Vein endothelial cell (primary cell): ENCODE data around the gene ZNF770. TPM values are rescaled to one million over a fixed set of nuclear protein-coding genes. Genes with fewer than 3 reads are reported as not detected.

ENCODE experiments used
- total RNA-seq: library from RNA; depleted of rRNA; stranded (reverse); fragments of >200 nt; gene quantifications from 2 replicates; pipeline ENCODE4 v1.2.3, GENCODE V29; 2012

The ZNF770 gene, protein sequence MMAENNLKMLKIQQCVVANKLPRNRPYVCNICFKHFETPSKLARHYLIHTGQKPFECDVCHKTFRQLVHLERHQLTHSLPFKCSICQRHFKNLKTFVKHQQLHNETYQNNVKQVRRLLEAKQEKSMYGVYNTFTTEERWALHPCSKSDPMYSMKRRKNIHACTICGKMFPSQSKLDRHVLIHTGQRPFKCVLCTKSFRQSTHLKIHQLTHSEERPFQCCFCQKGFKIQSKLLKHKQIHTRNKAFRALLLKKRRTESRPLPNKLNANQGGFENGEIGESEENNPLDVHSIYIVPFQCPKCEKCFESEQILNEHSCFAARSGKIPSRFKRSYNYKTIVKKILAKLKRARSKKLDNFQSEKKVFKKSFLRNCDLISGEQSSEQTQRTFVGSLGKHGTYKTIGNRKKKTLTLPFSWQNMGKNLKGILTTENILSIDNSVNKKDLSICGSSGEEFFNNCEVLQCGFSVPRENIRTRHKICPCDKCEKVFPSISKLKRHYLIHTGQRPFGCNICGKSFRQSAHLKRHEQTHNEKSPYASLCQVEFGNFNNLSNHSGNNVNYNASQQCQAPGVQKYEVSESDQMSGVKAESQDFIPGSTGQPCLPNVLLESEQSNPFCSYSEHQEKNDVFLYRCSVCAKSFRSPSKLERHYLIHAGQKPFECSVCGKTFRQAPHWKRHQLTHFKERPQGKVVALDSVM
- total RNA-seq, result 32.7 and 40.4 TPM in 2 replicates

DNA sequence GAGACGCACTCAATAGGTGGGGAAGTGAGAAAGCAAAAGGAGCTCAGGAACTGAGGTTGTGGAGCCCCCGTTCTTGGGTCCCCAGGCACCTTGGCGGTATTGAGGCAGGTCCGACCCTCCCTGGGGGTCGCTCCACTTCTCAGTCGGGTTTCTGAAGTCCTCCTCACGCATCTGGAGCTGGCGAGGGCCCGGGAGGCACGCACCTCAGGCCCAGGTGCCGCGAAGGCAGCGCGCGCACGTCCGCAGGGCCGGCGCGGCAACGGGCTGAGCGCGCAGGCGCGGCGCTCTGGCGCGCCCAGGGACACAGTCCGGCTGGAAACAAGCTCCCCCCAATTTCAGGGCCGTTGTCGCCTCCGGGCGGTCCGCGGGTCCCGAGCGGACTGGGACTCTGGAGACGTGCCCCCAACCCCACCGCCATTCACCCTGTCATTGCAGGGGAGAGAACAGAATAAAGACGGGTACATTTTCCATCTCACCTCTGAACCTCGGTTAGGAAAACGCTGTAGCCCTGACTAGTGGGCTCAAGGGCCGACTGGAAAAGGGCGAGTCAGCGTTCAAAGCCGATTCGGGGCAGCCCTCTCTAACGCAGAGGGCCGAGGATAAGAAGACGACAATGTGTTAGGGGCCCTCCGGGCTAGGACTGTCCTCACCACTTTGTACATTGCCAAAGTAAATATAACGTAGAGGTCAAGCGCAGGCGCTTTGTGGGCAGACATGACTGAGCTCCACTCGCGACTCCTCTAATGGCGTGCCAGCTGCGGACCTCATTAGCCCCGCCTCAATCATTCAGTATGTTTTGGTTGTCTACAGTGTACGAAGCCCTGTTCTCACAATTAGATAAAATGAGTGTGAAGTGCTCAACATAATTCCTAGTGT, at the start of gene ZNF770:
ZNF770 (minus strand) TSS at position 261 of the 876 bp plus-strand sequence. CDS start 4,853 bp downstream, outside the sequence.

DNA sequence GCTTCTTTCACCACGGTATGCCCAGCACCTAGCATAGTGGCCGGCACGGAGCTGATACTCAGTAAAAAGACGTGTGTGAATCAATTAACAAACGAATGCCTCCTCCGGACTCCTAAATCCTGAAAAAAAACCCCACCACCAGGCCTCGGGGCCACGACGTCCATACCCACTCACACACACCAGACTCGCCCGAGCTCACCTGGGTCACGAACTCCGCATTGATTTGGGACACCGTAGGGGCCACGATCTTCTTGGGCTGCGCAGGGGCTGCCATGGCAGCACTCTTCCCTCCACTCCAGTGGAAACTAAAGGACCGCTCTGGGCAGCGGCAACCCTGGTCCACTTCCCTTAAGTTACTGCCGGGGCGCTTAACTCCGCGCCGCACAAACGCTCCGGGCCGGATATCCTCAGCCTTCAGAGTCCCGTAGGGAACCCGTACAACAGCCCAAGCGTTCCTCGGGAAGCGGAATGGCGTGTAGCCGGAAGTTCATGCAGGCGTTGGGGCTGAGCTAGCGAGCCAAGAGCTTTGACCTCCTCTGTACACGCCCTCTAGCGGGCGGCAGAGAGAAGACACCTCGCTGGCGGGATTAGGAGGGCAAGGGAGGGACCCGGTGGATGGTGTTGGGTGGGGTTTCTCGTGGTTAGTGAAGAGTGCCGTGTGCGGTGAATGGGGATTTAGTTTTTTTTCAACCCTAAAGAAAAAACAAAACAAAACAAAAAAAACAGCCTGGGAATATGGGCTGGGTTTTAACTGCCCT, 18.6 kb downstream of the ZNF770 start, which contains the start of gene AQR:
AQR (minus strand) TSS at position 403 of the 758 bp plus-strand sequence; CDS start at position 274, 129 bp downstream.

Other genes with a start within 250 kb of the ZNF770 start
- gene GJD2, start 233.3 kb downstream of the ZNF770 start, total RNA-seq, result not detected in 2 replicates
- gene ACTC1, start 192.7 kb downstream of the ZNF770 start, total RNA-seq, result not detected in 2 replicates
- gene AQR, start 18.5 kb downstream of the ZNF770 start, total RNA-seq, result 30.4 and 43.9 TPM in 2 replicates
- 0.38 TPM in 1 of 2 replicates, not detected in the other for gene NANOGP8, start 97.0 kb upstream of the ZNF770 start, total RNA-seq